Fibroblast of pulmonary artery (primary cell): ENCODE measurements around the gene GAS2.

ENCODE experiments used
- DNase-seq: peaks from one replicate; pipeline ENCODE4 v3.0.0-alpha.2; 2010; ENCODE audit warnings: low read depth
- H3K4me3 ChIP-seq: replicated peaks from 2 replicates; pipeline ENCODE4 v1.5.1; 2011; ENCODE audit warnings: low read depth, mild to moderate bottlenecking, control low read depth, low read length, moderate library complexity
- TF ChIP-seq, protein P1 (sequence below): IDR thresholded peaks from 2 replicates; pipeline ENCODE4 v1.5.1; 2011; ENCODE audit warnings: mild to moderate bottlenecking, control low read depth, low read length, inconsistent platforms; ENCODE audit errors: missing control alignments

GAS2 gene

DNA sequence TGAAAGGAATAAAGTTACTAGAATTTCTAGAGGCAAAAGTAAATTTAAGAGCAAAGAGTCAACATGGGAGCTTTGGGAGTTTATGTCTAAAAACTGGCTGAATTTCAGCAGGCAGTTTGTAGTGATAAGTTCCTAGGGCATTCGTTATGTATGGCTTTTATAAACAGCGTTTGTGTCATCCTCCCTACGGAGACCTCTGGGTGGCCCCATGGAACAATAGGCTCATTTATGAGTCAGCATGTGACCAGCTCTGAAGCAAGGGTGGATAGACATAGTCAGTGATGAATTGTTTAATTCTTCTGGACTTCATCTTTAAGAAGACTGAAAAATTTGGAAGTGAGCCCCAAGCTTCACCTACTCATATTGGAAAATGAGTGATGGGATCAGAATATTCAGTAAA lies 126.1 kb downstream of the GAS2 start:
- H3K4me3 ChIP-seq = no peak overlapping the region
- TF ChIP-seq, protein P1, sequence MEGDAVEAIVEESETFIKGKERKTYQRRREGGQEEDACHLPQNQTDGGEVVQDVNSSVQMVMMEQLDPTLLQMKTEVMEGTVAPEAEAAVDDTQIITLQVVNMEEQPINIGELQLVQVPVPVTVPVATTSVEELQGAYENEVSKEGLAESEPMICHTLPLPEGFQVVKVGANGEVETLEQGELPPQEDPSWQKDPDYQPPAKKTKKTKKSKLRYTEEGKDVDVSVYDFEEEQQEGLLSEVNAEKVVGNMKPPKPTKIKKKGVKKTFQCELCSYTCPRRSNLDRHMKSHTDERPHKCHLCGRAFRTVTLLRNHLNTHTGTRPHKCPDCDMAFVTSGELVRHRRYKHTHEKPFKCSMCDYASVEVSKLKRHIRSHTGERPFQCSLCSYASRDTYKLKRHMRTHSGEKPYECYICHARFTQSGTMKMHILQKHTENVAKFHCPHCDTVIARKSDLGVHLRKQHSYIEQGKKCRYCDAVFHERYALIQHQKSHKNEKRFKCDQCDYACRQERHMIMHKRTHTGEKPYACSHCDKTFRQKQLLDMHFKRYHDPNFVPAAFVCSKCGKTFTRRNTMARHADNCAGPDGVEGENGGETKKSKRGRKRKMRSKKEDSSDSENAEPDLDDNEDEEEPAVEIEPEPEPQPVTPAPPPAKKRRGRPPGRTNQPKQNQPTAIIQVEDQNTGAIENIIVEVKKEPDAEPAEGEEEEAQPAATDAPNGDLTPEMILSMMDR = no peak

DNA sequence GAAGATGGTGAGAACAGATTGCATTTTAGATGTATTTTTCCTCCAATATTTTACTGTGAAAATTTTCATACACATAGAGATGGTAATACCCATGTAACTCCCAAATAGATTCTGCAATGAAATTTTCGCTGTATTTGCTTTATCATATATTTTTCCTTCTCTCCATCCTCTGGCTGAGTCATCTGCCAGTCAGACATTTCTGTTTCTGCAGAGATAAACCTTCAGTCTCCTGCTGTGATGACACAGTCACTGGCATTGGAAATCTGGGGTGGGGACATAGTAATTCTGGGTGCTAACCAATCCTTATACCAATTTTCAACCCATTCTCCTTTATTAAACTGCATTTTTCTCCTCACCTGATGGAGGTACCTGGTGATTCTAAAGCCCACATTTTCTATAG lies 129.5 kb downstream of the GAS2 start:
- H3K4me3 ChIP-seq = no peak overlapping the region
- TF ChIP-seq, protein P1 = no peak
- DNase-seq = peak; percentile 10

More for the DNA sequence above, 126.1 kb downstream of the GAS2 start:
- DNase-seq = peak; percentile 92

DNA sequence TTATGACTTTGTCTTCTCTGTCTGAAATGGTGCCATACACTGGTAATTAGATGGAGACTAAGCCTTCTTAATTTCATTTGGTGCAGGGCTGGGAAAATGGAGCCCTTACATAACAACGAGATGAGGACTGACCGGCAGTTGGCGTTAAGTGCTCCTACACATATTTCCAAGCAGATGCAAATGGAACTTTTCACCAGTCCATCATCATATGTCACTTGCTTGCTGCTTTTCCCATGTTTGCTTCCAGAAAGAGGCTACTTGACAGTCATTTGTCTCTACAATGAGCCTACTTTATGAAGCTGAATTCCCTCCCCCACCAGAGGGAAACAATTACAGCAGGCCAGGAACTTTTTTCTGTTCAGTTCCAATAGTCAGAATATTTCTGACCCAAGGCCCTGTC lies 130.6 kb downstream of the GAS2 start:
- TF ChIP-seq, protein P1 = no peak
- H3K4me3 ChIP-seq = no peak overlapping the region
- no peak for DNase-seq

DNA sequence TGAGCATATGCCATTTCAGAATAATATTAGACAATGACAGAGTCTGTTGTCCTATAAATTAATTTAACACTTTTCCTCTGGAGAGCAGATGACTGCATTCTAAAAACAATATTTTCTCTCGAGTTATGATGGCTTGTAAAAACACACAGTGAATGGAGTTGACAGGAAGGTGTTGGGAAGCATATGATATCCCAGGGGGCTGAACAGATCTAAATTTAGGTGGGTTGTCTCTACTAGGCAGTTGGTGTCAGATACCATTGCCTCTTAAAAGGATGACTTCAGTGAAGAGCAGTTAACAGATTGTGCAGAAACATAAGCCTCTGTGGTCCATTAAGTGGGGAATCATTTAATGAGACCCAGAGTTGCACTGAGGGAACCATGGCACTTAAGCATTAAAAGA lies 132.5 kb downstream of the GAS2 start:
- no peak for DNase-seq
- no peak overlapping the region for H3K4me3 ChIP-seq

DNA sequence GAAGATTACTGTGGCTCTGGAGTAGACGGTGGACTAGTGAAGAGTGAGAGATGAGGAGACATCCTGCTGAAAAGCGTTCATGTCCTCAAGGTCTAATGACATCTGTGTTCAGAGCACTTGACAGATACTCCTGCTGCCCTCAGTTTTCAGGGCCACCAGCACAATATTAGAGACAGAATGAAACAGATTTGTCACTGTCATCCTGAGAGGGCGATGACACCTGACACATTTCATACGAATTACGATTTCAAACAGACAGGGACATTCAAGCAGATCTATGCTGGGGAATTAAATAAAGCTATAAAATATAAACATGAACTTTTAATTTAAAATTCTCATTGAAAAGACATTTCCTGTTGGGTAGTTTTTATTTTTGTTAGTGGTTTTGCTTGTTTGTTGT lies 134.1 kb downstream of the GAS2 start:
- TF ChIP-seq, protein P1 = no peak
- no peak overlapping the region for H3K4me3 ChIP-seq
- DNase-seq = no peak

More for the DNA sequence above, 132.5 kb downstream of the GAS2 start:
- TF ChIP-seq, protein P1 = no peak

DNA sequence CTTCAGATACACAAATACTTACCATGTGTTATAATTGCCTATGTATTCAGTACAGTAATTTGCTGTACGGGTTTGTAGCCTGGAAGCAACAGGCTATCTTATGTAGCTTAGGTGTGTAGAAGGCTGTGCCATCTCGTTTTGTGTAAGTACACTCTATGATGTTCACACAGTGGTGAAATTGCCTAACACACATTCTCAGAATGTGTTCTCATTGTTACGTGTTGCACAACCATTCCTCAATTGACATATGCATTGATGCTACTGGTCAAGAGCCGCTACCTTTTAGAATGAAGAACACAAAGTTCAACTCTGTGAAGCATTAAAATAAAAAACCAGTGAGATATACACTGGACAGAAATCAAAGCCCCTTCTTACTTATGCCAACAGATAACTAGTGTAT lies 136.4 kb downstream of the GAS2 start:
- TF ChIP-seq, protein P1 = no peak
- H3K4me3 ChIP-seq = no peak overlapping the region
- peak; percentile 43 for DNase-seq

DNA sequence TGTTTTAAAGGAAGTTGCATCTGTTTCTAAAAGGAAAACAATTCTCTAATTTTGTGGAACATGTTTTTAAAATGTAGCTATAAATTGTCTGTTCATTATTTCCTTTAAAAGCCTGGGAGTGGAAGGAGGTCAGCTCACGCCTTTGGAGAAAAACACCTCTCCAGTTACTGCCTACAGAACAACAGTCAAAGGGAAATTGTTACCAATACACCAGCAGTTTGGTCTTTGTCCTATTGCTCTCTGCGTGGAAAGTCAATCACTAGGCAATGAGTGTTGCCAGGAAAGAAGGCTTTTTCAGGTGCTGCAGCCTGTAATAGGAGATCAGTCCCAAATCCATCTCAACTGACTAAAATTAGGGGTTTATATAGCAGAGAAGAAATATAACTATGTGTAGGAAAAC lies 141.0 kb downstream of the GAS2 start:
- DNase-seq = no peak
- H3K4me3 ChIP-seq = no peak overlapping the region
- TF ChIP-seq, protein P1 = no peak
